ENCODE measurements around the gene CYB561.

The CYB561 gene

DNA sequence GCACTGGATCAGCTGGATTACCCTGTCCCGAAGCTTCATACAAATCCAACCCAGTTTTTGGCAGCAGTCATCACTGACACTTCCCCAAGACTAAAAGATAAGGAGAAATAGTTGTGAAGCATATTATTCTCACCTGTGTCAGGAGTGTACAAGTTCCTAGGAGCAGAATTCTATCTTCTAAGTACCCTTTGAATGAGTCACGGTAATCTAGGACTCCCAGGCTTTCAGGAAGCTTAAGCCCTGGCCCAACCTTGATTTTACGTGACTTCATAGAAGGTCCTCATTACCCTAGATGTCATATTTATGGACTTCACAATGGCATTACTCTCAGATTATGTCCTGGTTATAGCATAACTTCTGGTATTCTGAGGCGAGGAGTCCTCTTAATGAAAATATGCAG is 31.9 kb downstream of the CYB561 start:
- FAIRE-seq (no peak), DNase-seq (ENCODE audit: low spot score) (no peak)

DNA sequence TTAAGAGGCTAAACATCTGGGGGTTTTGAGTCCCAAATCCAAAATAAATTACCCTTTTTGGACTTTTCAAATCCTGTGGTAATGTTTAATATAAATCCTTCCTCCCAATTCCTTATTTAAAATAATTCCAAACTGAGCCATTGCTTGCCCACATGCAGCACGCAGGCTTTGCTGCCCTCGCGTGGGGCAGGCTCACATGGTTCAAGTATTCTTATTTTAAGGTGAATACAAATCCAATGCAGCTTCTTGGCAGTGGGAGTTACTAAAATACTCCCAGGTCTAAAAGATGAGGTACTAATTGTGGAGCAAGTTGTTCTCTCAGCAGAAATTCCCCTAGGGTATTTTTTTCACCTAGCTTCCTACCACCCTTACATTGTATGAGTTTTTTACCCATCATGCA is 33.0 kb downstream of the CYB561 start:
- FAIRE-seq (no peak), DNase-seq (ENCODE audit: low spot score) (no peak)

DNA sequence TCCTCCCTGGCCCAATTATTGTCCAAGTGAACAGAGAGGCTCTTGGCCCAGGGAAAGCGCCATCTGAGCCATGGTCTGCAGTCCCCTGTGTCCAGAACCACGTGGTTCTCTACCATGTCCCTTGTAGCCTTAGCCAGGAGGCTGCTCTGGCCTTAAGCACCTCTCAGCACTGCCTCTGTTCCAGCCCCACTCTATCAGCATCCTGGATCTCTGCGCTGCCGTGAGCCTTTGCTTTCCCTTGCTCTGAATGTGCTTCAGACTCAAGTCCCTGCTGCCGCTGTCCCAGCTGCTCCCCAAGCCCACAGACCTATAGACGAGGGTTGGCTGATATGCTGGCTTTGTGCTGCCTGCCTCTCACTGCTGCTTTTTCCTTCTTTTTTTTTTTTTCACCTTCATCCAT is 33.9 kb downstream of the CYB561 start:
- no peak for DNase-seq (ENCODE audit: low spot score)

DNA sequence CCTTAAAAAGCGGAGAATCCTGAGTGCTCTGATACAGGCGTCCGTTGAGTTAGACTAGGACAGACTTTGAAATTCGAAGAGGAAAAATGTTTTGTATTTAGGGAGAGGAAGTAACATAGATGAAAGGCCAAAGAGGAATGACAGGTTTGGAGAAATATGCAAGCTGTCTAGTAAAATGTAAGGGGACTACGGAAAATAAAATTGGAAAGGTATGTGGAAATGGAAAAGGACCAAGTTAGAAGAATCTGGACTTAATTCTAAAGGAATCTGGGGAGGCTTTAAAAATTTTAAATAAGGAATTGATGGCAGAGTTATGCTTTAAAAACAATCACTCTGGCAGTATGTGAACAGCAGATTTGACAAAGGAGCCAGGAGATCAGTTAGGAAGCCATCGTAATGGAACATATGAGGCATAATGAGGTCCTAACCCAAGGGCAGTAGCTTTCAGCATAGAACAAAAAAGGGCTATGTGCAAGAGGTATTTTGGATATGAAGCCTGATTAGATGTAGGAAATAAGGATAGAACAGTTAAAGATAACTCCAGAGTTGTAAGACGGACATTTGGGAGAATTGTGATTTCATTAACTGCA is 38.3 kb downstream of the CYB561 start:
- DNase-seq (ENCODE audit: low spot score) (no peak), FAIRE-seq (no peak)

More for the DNA sequence above, 33.9 kb downstream of the CYB561 start:
- FAIRE-seq: no peak

DNA sequence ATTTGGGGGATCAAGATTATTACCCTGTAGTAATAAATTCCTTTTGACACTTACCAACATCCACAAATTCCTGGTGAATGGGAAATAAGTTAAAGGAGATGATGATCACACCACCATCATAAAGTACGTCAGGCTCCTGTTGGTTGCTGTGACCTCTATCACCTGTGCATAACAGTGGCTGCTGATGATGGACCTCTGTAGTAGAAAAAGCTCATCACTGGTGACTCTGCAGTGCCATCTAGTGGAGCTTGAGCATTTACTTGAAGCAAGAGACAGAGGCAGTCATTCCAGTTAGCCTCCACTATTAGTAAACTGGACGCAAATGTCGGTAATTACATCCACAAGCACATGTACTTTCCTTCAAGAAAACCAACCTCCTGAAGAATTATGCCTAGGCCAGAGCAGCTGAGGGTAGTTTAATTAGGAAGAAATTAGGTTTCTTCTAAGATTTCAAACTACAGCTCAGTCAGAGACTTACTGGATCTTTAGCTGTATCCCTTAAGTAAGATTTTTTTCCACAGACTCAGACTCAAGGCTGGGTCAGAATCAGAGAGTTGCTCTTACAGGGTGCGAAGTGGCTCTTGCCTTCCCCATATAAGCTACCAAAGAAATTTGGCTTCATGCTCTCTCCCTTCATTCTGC is 39.3 kb downstream of the CYB561 start:
- FAIRE-seq (peak; percentile 47), DNase-seq (ENCODE audit: low spot score) (peak; percentile 74)

DNA sequence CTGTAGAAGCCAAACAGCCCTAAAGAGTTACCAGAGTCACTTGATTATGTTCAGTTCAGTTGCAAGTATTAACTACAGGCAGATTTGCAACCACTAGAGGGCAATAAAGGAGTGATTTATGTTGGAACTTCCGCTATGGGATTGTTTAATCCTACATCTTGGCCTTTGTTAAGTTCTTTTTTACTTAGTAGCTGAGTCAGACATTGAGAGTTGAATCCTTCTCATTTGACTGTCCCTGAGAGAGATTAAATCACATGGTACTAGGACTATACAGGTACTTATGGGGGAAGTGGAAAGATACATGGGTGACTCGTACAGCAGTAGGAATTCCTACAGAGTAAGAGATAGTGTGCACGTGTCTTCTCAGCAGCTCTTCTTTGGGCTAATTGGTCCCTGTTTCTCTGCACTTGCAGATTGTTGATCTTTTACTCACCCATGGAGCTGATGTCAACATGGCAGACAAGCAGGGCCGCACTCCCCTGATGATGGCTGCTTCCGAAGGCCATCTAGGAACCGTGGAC is 40.3 kb downstream of the CYB561 start:
- FAIRE-seq: peak; percentile 57
- DNase-seq (ENCODE audit: low spot score): peak; percentile 69

DNA sequence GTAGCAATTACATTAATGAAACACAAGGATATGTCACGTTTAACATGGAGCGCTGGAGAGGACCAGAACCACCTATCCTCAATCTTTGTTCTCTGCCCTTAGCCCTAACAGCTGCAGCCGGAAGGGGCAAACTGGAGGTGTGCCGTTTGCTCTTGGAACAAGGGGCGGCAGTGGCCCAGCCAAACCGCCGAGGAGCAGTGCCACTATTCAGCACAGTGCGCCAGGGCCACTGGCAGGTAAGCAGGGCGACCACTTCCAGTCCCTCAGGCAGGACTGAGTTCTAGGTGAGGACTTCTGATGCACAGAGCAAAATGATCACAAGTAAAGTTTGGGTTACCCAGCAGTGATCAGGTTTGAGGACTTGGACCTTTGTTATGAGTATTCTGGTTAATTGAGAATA is 41.1 kb downstream of the CYB561 start:
- no peak for FAIRE-seq
- no peak for DNase-seq (ENCODE audit: low spot score)

DNA sequence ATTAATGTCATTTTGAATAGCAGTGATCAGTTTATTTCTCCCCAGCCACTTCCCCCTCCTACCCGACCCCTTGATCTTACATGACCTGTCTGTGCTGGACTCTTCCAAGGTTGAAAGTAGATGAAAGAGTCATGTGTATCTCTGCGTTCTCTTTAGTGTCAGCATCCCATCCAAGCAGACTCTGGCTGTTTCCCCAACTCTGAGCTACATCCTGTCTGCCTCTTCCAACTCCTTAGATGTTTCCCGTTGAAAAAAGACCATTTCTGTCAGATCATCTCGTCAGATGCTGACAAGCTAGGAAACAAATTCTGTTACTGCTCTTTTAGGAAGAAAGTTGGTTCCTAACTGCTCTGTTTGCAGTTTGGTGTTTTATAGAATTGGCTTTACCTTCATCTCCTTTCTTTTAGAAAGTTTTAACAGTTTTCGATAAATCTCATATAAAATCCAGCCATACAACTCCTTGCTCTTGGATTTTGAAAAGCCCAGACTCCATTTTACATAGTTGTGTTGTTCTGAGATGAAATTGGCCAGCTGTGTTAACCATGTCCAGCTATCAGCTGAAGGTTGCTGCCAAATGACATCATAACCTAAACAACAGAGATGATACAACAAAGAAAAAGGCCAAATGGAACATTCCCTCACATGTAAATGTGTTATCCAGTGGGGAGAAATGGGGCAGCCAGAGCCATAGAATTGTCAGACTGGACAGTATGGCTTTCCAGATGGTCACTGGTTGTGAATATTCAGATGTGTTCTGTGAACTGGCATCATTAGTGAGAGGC is 43.5 kb downstream of the CYB561 start:
- FAIRE-seq: no peak
- DNase-seq (ENCODE audit: low spot score): no peak

DNA sequence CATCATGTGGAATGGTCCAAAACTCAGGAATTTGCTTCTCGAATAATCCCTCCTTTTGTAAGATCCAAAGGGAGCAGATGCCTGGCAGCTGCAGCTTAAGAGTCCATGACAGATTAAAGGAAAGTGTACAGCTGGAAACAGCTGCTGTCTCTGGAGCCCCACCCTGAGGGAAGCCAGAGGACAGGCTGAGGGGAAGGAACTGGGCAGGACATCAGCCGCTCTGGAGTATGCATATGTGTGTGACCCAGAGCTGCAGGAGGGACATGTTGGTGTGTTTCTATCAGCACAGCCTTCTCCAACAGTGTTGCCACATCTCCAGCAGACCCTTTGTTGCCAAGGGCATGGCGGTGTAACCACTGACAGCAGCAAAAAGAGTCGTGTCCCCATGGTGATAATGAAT is 46.2 kb downstream of the CYB561 start:
- DNase-seq (ENCODE audit: low spot score) (no peak), FAIRE-seq (no peak)

DNA sequence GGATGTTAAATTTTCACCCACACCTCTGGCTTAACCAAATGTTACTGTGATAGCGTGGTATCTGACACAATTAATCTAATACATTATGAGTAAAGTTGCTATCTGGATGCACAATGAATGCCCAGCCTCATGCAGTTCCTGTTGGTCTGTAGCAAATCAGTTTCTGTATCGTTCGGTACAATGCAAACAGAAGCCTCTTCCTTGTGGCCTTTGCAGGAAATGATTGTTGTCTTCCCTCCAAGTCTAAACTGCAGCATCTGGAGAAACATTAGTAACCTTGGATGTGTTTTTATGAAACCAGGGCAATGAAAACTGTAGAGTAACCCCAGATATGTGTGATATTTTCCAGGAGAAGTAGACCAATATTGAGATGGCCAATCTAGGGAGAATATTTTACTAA is 46.8 kb downstream of the CYB561 start:
- FAIRE-seq: no peak

DNA sequence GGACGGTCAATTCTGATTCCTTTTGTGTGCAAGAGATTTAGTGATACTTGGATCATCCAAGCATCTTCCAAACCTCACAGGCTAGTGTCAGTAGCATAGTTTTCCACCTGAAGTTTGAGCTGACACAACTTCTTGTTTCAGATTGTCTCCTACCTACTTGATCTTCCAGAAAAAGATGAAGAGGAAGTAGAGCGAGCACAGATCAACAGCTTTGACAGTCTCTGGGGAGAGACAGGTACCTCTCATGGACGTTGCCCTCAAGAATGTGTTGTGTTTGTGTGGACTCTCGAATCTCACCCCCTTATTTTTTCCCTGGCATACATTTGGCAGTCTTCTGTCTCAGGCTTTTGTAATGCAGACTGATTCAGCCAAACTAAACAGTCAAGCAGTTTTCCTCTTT is 47.4 kb downstream of the CYB561 start:
- no peak for DNase-seq (ENCODE audit: low spot score)
- no peak for FAIRE-seq

More for the DNA sequence above, 46.8 kb downstream of the CYB561 start:
- DNase-seq (ENCODE audit: low spot score): no peak

DNA sequence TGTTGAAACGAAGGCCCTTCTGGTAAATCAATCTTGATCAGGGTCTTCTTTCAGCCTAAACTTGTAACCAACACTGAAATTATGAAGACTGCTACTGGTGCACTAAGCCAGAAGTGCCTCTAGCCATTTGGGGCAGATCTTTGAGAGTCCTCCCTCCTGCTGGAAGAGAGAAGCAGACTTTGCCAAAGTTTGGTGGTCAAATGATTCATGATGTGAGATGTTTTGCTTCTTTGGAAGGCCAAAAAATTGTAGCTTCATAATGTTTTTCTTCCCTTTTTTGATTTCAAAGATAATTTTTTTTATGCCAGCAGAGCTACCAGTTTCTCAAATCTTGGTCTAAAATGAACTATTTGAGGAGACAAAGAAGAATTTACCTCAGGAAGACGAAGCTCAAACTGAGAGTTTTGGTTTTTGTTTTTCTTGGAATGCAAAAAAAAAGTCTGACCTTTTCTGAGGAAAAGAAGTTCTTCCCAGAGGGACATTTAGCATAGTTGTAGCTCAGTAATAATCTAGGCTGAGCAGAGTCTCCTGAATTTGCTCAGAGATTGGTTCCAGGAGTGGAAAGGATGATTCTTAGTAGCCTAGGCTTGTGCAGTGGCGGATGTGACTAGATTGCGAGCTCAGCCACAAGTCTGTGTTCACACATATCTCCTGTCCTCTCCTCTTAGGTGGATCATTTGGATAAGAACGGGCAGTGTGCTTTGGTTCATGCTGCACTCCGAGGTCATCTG is 50.9 kb downstream of the CYB561 start:
- FAIRE-seq (no peak), DNase-seq (ENCODE audit: low spot score) (no peak)

DNA sequence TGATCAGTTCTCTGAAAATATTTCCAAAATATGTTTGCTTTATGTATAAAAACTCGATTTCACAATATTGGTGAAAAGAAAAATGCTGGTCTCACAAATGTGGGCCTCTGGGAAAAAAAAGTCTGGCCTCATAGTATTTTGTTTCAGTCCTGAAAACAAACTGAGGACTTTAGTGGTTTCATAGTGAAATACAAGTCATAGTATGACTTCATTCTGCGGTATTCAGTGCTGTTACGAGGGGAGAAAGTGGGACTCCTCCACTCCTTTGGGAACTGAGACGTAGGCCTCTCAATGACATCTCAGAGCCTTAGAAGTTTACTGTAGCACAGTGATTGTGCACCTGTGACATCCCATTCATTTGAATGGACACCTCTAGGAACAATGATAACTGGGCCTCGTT is 56.0 kb downstream of the CYB561 start:
- DNase-seq (ENCODE audit: low spot score) (no peak), FAIRE-seq (no peak)

DNA sequence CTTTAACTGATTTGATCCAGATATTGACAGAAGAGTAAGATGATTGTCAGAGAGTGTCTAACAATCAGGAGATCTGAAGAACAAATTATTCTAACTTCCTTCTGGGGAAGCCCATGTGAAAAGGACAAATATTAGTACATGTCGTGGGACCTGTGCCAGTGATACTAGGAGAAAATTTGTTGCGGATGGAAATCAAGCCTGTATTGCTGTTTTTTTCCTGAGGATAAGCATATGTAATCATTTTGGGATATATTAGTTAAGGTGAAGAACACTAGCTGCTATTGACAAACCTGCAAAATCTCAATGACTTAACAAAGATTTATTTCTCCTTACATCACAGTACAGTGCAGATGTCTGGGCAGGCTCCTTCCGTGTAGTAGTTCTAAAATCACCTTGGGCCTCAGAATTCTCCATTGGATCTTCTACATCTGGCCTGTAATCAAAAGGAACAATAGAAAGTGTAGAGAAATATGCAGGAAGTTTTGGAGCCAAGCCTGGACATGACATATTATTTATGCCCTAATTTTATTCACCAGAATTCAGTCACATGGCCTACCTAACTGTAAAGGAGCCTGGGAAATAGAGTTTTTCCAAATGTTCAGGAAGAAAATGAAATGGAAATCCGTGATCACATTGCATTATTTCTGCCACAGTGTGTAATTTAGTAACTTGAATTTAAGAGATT is 58.3 kb downstream of the CYB561 start:
- no peak for FAIRE-seq
- DNase-seq (ENCODE audit: low spot score): no peak

DNA sequence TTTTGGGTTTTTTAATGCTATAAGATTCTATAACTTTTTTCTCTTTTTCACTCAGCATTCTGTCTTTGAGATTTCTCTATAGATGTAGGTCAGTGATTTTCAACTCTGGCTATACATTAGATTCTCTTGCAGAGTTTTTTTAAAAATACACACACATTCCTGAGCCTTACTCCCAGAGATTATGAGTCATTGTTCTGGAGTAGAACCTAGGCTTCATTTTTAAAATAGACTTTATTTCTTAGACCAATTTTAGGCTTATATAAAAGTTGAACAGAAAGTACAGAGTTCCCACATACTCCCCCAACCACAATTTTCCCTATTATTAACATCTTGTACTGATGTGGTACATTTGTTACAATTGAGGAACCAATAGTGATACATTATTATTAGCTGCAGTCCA is 63.3 kb downstream of the CYB561 start:
- FAIRE-seq (peak; percentile 72), DNase-seq (ENCODE audit: low spot score) (no peak)

All from RCC 7860 (cell line).